D341Med (cell line): ENCODE results near the gene SLAMF9.

Source experiments
- DNase-seq: peaks from one replicate; pipeline ENCODE4 v3.0.0; 2012; ENCODE audit warnings: low spot score

SLAMF9 gene

DNA sequence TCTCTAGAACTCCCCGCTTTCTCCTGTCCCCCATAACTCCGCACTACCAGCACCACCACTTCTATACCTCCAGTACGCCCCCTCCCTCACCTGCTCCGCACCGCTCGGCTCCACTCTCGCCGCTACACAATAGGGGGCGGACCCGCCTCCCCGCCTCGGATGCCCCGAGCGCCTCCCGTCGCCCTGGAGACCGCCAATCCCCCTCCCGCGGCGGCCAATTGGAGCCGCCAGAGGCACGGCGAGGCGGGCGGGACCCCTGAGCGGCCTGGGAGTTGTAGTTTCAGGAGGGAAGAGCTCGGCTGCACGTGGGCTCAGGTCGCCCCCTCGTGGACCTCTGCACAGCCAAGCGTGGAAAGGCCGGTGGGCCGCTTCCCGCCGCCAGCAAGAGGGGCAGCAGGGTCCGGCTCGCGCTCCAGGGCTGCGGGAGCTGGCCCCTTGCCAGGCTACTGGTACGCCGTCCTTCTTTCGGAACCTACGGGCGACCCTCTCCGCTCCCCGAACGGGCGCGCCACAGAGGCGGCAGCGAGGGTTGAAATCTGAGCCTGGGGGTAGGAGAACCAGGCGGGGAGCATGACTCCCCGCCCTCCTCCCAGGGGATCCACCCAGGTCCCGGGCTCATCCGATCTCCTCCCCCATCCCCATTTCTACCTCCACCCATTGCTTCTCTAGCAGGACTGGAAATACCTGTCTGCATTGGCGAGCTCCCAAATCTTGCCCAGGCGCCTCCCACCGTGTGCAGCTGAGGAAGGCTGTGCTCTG is 8.4 kb downstream of the SLAMF9 start, which contains the start of gene IGSF9:
Gene IGSF9 (minus strand): TSS at position 131 of the 759 bp plus-strand sequence. CDS start 2,159 bp downstream, outside the sequence.
- DNase-seq = peak; percentile 98

DNA sequence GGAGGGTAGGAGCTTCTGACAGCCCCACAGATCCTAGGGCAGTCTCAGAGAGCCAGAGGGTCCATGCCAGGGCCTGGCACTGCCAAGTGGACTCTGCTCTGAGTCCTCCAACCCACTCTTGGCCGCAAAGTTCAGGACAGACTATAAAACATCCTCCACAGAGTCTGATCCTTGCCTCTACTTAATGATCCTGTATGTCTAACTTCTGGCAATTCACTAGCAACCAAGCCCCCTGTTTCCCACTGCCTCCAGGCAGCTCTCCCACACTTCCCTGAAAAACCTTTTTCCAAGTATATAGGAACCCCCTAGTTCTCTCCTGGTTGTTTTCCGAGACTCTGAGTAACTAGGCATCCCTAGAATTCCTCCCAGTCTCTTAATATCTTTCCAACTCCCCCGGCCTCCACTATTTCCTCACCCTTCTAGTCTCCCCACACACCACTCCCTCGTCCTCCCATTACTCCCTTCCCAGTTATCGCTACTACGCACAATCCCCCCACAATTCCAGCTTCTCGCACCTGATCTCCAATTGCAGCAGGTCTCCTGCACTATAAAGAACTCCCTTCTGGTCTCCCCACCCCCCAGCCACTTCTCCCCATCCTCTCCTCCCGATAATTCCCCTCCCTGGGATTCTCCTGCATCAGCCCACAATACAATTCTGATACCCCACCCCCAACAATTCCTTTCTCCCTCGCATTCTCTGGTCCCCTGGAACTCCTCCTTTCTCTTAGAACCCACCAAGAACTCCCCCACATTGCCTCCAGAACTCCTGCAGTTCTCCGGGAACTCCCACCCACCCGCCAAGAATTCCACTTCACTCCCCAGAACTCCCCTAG is 9.2 kb downstream of the SLAMF9 start:
- no peak for DNase-seq

DNA sequence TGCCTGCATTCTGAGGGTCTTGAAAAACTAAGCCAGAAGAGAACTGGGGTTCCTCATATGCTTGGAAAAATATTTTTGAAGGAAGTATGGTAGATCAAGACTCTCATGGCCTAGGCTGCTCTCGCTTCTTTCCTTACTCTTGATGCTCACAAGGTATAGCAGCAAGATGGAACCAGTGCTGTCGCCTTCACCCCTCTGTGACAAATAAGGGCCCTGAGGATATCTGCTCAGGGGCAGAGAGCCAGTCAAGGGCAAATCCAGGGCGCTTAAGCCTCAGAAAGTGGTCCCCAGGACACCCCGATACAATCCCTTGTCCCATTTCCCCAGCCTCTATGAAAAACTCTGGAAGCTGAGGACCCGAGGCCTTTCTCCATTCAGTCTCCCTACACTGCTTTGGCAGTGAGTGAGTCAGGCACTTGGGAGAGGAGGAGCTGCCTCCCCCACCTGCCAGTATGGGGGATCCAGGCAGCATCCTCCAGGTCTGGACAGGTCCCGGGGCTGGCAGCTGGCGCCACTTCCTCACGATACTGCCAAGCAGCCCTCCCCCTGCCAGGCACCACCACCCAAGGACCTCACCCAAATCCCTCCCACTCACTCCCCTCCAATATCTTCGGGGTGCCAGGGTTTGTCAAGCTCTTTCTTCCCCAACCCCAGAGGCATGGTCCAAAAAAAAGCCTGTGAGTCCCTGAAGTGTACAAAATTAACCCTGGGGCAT is 10.0 kb downstream of the SLAMF9 start:
- no peak for DNase-seq

DNA sequence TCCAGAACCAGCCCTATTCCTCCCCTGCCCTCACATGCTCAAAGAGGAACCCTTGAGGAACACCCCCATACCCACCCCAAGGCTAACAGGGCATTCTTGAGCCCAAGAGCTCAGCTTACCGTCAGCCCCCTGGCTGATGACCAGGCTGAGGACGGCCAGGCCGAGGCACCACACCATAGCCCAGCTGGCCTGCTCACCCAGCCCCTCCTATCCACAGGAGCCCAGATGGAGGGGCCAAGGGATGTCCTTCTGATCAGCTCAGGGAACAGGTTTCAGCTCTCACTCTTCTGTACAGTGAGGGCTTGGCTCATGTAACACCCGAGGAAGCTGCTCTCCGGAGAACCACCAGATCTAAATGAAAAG is 10.8 kb downstream of the SLAMF9 start:
- DNase-seq = no peak

DNA sequence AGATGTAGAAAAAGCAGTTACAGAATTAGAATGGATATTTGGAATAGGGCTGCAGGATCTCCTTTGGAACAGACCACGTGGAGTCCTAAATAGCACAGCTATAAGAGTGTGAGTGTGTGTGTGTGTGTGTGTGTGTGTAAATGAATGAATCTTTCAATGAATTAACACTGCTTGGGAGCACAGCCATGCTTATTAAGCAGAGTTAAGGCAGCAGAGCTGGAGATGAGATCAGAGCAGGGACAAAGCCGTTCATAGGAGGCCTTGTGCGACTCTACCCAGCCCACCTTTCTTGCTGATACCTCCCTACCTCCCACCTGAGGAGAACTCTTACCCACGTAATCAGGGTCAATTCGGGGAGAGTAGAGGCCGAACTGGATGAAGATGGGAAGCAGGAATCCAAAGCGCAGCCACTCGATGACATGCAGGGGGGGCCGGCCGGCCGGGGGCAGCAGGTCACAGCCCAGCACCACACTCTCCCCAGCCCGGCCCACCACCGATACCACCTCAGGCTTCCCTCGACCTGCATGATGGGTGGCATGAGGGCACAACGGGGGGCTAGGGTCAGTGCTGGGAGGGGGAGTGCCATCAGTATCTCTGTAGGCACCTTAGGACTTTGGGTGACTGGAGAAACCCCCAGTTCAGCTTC is 11.3 kb downstream of the SLAMF9 start:
- no peak for DNase-seq

DNA sequence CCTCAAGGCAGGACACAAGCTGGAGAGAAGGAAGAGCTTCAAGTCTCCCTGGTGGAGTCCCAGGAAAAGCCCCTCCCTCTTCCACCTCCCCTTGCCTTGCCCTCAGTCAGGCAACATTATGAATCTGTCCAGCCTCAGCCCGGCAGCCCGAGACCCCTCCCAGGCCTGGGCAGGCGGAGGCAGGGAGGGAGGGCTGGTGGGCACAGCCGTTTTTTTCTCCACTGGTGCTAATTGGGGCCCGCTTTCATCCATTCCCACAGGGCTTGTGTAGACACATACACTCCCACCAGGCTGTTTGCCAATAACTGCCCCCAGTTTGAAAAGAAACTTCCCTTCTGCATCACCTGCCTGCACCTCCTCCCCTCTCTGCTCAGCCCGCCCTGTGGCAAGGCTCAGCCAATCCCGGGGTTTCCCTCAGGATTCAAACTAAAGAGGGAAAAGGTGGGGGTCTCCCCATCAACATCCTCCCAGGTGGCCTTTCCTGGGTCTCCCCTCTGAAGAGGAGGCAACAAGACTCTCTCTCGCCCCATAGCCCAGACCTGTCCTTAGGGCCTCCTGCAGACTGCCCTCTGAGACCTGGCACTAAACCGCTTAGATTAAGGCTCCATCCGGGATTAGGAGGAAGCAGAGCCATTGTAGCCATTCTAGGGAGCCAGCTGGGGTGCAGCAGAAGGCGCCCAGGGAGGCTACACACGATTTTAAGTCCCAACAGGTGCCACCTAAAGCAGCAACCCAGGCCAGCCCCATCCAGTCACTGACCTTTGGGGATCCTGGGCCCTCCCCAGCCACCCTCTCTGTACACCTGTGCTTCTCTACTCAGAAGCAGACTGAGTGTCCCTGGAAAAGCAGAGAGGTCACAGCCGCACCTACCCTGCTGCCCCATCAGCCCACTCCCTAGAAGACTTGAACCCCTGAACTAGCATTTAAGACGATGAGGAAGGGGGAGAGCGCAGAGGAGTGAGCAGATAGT is 12.2 kb downstream of the SLAMF9 start:
- peak; percentile 68 for DNase-seq

DNA sequence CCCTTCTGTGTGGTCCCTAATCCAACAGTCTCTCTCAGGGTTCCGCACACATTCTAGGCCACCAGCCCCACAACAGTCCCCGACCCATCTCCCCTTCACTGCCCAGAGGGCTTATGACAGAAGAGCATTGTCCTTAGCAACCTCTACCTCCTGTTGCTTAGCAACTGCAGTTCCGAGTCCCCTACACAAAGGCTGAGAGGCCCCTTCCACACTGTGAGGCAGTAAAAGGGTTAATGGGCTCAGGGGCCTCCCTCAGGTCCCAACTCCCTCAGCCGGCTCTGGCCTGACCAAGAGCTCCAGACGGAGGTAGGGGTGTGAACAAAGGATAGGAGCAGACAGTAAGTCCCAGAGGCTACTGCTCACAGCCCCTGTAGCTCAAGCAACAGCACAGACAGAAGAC is 12.9 kb downstream of the SLAMF9 start:
- no peak for DNase-seq

DNA sequence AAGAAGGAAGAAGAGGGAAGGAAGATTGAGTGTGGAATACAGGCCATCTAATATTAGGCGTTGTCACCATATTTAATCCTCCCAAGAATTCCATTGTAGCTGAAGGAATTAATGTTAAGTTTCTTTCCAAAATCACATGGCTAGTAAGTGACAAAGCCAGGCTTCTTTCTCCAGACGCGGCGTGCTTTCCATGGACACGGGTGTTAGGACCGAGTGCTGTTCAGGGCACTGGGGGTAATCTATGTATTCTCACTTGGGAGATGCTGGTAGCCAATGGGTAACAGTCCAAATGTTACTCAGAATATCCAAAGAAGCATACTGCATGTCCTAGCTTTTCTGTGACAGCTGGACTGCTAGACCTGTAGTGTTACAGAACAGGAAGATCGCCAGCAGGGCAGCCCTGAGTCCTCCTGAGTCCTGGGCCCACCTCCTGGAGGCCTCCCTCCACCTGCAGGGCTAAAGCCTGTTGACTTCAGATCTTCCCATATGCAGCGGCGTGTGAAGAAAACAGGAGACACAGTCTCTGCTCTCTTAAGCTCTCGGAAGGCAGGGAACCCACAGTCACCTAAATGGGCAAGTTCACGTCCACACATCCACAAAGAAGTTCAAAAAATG is 13.9 kb downstream of the SLAMF9 start:
- no peak for DNase-seq

DNA sequence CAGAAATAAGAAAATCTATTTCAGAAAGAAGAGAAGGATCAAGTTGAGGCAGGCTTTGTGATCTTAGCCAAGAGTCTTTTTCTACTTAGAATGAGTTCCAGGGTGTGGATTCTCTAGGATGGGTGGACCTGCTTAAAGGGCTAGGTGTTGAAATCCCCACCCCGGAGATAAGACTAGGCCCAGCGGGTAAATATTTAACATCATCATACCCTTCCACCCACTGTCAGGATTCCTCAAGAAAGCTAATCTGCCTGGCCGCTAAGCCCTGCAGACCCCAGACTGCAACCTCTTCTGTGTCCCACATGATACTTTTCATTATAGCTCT is 14.4 kb downstream of the SLAMF9 start:
- DNase-seq = no peak

DNA sequence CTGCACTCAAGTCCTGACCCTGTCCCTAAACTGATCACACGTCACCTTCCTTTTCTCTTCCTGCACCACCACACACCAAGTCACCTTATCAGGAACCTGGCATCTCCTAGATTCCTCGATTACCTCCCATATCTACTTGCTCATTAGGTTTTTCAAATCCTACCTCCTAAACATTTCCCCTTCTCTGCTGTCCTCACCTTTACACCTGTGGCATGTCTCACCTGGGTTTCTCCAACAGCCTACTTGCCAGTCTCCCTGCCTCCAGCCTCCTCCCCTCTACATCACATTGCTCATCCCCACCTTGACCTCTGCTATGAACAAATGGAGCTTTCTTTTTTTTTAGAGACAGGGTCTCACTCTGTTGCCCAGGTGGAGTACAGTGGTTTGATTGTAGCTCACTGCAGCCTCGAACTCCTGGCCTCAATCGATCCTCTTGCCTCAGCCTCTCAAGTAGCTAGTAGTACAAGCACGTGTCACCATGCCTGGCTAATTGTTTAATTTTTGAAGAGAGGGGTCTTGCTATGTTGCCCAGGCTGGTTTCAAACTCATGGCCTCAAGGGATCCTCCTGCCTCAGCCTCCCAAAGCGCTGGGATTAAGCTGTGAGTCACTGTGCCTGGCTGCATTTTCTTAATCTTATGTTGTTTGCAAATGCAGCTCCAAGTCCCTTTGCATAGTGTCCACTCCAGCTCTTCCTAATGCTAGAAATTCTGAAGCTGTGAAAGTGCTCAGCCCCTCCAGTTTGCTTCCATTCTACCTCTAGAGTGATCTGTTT is 14.9 kb downstream of the SLAMF9 start:
- DNase-seq = no peak

DNA sequence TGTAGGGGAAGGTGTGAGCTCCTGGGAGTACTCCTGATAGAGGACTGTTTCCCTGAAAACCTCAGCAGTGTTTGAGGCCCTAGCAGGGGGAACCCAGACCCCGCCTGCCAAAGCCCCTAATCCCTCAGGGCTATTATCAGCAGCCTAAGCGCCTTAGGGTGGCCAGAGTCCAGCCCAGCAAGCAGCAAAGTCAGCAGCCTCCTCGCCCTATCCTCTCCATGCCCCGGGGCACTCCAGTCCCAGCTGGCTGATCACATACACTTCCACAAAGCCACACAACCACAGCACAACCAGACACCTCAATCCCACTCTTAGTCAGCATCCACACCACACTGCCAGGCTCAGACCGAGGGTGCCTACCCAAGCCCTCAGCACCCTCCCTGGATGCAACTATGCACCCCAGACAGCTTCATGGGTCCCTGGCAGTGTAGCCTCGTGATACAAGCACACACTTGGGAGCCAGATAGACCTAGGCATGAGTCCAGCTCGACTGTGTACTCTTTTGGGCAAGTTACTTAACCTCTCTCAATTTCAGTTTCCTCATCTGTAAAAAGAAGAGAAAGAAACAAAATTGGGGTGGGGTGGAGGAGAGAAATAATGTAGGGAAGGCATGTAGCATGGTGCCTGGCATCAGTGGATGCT is 15.7 kb downstream of the SLAMF9 start:
- peak; percentile 79 for DNase-seq

DNA sequence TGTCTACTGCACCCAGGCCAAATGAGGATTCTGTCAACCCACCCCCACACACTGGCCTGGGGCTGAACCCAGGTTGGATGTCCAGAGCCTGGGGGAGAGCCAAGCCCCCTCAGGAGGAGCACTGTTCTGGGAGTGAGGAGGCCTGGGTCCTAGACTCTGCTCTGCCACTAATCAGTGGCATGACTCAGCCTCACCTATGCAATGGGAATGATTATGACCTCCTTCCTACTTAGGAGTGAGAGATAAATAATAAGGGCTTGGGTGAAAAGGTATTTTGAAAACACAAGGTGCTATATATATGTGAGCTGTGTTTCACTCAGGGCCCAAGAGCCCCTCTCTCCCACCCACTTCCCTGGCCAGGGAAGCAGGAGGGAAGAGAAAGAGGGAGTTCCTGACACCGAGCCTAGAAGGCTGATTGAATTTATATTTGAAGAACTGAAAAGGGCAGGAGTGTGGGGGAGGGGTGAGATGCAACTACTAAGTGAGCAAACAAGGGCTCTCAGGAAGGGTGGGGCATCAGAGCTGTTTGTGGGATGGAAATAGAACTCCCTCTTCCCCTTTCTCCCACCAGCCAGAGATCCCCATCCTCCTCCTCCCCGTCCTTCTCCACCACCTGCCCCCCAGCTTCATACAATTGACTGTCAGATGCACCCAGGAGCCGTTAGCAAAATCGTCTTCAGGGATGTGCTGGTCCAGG is 16.8 kb downstream of the SLAMF9 start:
- no peak for DNase-seq

DNA sequence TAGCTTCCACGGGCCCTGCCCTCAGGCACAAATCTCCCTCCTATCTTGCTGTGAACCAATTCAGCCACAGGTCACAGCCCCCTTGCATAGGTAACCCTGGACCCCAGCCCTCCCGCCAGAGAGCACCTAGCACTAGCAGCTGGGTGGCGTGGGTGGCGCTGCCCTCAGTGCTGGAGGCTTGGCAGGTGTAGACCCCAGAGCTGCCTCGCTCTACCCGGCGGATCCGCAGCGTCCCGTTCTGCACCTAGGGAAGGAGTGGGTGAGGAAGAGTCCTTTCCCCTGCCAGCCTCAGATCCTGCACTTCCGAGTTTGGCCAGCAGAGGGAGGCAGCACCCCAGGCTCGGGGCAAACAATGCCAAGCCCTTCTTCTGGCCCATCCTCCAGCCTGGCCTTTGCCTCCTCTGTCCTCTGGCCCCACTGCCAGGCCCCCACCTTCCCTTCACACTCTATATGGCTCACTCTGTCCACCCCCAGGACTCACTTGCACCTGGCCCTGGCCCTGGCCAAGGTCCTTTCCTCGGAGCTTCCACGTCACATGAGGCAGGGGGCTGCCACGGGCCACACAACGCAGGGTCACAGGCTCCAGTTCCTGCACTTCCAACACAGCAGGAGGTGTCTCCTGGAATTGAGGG is 17.6 kb downstream of the SLAMF9 start:
- peak; percentile 91 for DNase-seq

DNA sequence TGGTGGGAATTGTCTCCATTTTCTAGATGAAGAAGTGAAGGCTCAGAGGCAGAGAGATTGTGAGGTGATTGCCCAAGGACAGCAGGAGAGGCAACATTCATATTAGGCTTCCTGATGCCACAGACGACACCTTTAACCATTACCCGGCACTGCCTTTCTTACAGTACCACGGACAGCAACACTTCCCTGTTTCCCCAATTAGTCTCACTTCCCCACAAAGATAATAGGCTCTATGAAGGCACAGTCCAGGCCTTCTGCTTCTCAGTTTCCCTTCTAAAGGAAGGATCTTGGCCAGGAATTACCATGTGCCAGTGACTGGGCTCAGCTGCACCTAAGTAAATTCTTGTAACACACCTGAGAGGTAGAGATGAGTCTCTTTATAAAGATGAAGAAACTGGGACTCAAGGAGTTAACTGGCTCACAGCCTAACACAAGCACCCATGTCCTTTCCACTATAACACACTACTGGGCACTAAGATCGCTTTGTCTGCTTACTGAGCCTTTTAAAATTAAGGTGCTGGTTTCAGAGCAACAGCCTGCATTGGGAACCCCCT is 18.2 kb downstream of the SLAMF9 start:
- DNase-seq = no peak

DNA sequence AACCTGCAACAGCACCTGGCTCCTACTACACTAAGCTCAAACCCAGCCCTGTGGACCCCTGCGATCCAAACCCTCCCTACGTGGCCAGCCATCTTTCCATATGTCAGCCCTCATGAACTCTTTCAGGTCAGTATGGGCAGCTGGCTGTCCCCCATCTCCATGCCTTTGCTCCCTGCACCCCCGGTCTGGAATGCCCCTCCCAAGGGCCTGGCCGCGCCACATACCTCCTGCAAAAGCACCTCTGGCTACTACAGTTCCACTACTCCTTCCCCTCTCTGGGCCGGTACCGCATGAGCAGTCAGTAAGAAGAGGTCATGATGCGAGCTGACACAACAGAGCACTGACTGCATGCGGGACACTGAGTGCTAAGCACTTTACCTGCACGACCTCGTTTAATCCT is 18.7 kb downstream of the SLAMF9 start:
- DNase-seq = no peak

DNA sequence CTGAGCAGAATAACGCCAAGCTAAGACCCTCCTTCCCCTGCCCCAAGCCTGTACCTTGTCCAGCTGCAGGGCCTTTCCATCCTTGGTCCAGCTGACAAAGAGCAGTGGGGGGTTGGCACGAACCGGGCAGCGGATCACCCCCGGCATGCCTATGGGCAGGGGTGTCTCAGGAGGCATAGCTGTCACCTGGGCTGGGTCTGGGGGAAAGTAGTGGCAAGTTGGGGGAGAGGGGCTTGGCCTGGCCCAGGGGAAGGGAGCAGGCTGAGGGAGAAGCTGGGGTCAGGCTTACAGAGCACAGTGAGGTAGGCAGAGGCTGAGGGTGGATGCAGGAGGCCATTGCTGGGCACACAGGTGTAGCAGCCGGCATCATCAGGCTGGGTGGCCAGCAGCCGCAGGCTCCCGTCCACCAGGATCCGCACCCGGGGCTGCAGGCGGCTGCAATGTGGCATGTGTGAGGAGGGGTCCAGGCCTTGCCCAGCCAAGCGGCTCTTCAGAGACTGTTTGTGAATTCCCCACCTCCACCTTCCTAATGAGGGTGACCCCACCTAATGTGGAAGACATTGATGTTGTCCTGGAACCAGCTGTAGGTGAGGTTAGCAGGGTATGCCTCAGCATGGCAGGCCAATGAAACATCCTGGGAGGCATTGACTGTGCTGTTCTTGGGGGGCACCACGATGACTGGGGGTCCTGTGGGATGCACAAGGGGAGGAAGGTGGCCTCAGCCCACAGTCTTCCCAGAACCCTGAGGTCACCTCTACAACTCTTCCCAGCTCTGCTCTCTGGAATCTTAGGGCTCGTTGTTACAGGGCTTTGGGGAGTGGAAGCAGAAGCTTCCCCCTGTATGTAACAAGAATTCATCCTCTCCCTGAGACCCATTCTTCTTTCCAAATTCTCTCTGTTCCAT is 19.6 kb downstream of the SLAMF9 start:
- no peak for DNase-seq

DNA sequence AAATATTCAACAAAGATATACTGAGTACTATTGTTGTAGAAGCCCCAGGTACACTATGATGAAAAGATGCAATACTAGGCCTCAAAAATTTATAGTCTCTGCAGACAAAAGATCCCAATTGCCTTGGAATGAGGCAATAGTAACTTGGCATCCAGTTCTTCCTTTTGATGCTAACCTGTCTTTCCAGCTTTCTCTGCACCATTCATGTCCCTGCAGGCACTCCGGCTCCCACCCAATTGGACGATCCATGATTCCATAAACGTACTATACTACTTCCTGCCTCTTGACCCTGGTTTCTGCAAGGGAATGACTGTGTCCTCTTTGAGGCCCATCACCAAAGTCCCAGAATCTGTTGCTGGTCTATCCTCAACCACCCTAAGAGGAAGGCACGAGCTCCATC is 20.7 kb downstream of the SLAMF9 start:
- no peak for DNase-seq
